Measurements from ENCODE around the gene HSBP1L1.

DNA sequence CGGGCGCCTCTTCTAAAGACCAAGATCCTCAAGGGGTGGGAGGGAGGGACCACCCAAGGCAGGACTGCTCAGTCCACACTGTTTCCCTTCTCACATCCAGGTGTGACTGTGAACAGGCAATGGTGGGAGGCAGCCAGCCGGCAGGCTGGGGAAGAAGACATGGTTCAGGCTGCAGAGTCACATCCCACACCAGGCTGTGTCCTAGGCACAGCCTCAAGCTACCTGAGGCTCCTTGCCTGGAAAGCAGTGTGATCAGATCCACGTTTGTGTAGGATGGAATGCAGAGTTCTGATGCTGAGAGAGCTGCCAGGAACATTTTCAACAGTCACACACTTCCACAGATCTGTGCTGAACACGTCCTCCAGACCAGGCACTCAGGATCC, 29.4 kb upstream of the HSBP1L1 start:
- no peak for TF ChIP-seq ZNF274 (IDR thresholded peaks at IDR 0.05; ENCODE audit: low read depth, low read length)
- no peak for TF ChIP-seq SUZ12 (IDR thresholded peaks at IDR 0.05; ENCODE audit: extremely low read depth, insufficient read depth, insufficient read length)
- no peak for TF ChIP-seq YY1 (IDR thresholded peaks at IDR 0.05; ENCODE audit: insufficient read depth, insufficient read length)

Measured in NT2/D1 (cell line).